ENCODE results near the gene ARHGEF3. TPM values are rescaled to one million over a fixed set of nuclear protein-coding genes. Genes with fewer than 3 reads are reported as not detected.
"Not testable (repeated sequence)": the region's sequence is repeated elsewhere in the genome, so short reads cannot be mapped to it uniquely, and the experiment has no call there.

ARHGEF3 gene
- total RNA-seq, 1 donor from 2014 or later: 37.5 TPM

DNA sequence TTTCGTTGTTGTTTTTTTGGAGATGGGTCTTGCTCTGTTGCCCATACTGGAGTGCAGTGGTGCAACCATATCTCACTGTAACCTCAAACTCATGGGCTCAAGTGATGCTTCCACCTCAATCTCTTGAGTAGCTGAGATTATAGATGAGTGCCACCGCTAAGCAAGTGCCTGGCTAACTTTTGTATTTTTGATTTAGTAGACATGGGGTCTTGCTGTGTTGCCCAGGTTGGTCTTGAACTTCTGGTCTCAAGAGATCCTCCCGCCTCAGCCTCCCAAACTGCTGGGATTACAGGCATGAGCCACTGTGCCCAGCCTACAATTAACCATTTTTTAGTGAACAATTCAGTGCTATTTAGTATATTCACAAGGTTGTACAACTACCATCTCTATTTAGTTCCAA lies 42.2 kb downstream of the ARHGEF3 start:
- DNase-seq (no peak), ATAC-seq (no peak)
- TF ChIP-seq, protein P1, sequence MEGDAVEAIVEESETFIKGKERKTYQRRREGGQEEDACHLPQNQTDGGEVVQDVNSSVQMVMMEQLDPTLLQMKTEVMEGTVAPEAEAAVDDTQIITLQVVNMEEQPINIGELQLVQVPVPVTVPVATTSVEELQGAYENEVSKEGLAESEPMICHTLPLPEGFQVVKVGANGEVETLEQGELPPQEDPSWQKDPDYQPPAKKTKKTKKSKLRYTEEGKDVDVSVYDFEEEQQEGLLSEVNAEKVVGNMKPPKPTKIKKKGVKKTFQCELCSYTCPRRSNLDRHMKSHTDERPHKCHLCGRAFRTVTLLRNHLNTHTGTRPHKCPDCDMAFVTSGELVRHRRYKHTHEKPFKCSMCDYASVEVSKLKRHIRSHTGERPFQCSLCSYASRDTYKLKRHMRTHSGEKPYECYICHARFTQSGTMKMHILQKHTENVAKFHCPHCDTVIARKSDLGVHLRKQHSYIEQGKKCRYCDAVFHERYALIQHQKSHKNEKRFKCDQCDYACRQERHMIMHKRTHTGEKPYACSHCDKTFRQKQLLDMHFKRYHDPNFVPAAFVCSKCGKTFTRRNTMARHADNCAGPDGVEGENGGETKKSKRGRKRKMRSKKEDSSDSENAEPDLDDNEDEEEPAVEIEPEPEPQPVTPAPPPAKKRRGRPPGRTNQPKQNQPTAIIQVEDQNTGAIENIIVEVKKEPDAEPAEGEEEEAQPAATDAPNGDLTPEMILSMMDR (IDR thresholded peaks at IDR 0.05): no peak
- H3K4me3 ChIP-seq: no peak overlapping the region
- no peaks in the 10 kb centered on the region for H3K9me3 ChIP-seq
- peaks cover 65% of the 10 kb centered on the region for H3K4me1 ChIP-seq
- H3K27ac ChIP-seq: peak overlapping the region; percentile 83
- intact Hi-C loops (cut with DNase I): no loop called here
- H3K36me3 ChIP-seq: no peaks in the 10 kb centered on the region
- no peaks in the 10 kb centered on the region for H3K27me3 ChIP-seq

DNA sequence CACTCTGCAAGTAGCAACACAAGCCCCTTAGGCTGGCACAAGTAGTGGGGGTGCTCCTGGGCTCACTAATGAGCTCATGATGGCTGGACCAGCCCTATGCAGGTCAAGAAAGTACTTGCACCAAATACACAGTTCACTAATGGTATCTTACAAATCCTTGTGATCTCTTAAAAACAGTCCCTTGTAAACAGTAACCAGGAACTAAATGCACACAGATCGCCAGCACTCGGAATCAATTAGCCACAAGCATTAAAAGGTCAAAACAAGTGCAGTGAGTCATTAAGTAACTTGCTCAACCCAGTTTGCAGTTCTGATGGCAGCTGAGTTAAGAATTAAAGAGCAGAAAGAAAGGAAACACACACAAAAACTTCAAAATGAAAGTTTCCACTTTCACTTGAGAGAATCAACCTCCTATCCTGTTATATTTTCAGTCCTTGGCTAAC lies 43.2 kb downstream of the ARHGEF3 start:
- Histone ChIP-seq H3K36me3 (no peaks in the 10 kb centered on the region), H3K4me1 (peaks cover 75% of the 10 kb centered on the region), H3K27ac (peak overlapping the region; percentile 83), H3K27me3 (no peaks in the 10 kb centered on the region), H3K4me3 (no peak overlapping the region), H3K9me3 (no peaks in the 10 kb centered on the region)
- TF ChIP-seq, protein P1 (IDR thresholded peaks at IDR 0.05): no peak
- ATAC-seq: peak; percentile 85
- no peak for DNase-seq
- intact Hi-C loops (cut with DNase I): no loop called here

DNA sequence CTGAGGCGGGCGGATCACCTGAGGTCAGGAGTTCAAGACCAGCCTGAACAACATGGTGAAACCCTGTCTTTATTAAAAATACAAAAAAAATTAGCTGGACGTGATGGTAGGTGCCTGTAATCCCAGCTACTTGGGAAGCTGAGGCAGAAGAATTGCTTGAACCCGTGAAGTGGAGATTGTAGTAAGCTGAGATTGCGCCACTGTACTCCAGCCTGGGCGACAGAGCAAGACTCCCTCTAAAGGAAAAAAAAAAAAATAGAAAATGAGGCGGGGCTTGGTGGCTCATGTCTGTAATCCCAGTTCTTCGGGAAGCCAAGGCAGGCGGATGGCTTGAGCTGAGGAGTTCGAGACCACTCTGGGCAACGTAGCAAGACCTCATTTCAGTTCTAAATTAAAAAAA lies 43.7 kb downstream of the ARHGEF3 start:
- DNase-seq; H3K36me3 ChIP-seq; H3K9me3 ChIP-seq; H3K27me3 ChIP-seq; ATAC-seq; H3K4me3 ChIP-seq; intact Hi-C loops (cut with DNase I): not testable (repeated sequence)
- Histone ChIP-seq H3K27ac (peak overlapping the region; percentile 83), H3K4me1 (peaks cover 77% of the 10 kb centered on the region)

DNA sequence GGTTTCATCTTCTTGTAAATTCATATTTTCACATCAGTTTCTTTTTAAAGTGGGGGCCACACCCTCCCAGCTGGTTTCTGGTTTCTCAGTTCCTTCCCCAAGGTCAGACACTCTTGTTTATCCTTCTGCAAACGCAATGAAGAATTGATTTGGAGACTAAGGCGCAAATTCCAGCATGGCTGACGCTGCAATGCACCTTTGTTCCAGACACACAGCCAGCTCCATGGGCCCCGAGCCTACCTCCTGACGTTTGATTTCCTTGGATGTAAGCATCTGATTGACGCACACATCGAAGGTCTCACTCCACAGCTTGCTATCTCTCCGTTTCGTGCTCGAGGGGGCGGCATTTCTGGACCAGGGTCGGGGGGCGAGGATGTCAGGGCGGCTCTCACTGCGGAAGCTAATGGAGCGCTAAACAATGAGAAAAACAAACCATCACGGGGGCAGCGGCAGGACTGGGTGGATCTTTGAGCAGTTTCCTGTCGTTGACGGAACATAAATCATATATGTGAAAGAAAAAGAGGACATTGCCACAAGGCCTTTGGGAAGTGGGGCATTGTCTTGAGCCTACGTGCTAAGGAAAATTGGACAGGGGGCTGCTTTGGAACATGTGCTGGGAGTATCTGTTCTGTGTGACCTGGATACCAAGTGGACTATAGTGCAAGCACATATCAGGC lies 46.9 kb downstream of the ARHGEF3 start:
- Histone ChIP-seq H3K4me1 (peaks cover 72% of the 10 kb centered on the region), H3K27me3 (no peaks in the 10 kb centered on the region), H3K27ac (peak overlapping the region; percentile 80), H3K9me3 (no peaks in the 10 kb centered on the region), H3K36me3 (peaks cover 24% of the 10 kb centered on the region), H3K4me3 (peak overlapping the region; percentile 32)
- TF ChIP-seq, protein P1 (IDR thresholded peaks at IDR 0.05): no peak
- intact Hi-C loops (cut with DNase I): no loop called here
- ATAC-seq (peak; percentile 51), DNase-seq (peak; percentile 69)

DNA sequence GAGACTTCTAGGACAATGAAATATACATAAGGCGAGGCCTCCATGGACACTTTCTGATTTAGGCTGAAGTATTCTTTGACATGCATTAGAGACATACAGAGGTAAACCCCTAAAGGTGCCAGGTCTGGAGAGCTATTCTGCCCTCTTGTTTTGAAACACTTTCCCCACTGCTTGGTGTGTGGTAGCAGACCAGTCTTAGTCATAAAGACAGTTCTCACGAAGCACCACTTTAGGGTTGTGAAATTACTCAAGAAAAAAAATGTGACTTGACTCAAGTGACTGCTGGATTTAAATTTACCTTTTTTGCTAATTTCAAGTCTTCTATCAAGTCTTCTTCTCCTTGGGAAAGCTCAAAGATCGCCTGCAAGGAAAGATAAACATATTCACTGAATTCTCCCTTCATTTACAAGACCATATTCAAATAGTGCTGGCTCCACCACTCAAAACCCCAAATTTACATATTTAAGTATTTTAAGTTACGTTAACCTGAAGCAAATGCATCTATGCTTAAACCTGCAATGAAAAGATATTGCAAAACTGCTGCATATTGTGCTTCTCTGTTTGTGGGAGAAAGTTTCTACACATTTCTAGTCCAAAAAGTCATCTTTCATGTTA lies 48.4 kb downstream of the ARHGEF3 start:
- peaks cover 29% of the 10 kb centered on the region for H3K36me3 ChIP-seq
- DNase-seq: no peak
- intact Hi-C loops (cut with DNase I): no loop called here
- peak; percentile 69 for ATAC-seq
- H3K27me3 ChIP-seq: no peaks in the 10 kb centered on the region
- H3K27ac ChIP-seq: peak overlapping the region; percentile 80
- H3K4me3 ChIP-seq: peak overlapping the region; percentile 32
- TF ChIP-seq, protein P1 (IDR thresholded peaks at IDR 0.05): no peak
- no peaks in the 10 kb centered on the region for H3K9me3 ChIP-seq
- H3K4me1 ChIP-seq: peaks cover 65% of the 10 kb centered on the region

DNA sequence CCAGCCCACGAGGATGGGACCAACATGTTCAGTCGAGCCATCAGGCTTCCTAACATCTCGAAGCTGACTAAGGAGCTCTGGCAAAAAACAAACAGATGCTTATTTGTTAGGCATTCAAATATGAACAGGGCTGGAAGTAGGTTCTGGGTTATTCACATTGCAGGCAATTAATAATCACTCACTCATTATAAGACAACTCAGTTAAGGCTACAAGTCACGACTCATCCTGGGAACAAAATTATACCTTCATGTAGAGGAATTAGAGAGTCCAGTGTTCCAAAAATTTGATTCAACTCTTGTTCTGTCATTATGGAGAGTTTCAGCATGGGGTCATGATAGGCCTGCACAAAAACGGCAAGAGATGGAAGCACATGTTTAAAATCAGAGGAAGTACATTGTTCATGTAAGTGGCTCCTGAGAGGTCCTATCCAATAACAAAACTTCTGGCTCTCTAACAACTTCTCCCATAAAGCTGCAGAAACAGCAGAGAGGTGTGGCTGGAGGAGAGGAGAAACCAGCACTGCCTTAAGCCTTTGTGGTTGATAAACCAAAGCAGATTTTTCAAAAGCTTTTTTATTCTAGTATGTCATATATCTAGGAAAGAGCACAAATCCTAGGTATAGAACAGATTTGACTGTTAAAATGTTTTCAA lies 50.6 kb downstream of the ARHGEF3 start:
- ATAC-seq: peak; percentile 13
- H3K4me3 ChIP-seq: no peak overlapping the region
- intact Hi-C loops (cut with DNase I): no loop called here
- H3K36me3 ChIP-seq: peaks cover 34% of the 10 kb centered on the region
- TF ChIP-seq, protein P1 (IDR thresholded peaks at IDR 0.05): no peak
- H3K4me1 ChIP-seq: peaks cover 49% of the 10 kb centered on the region
- peak overlapping the region; percentile 31 for H3K27ac ChIP-seq
- no peak for DNase-seq
- H3K9me3 ChIP-seq: no peaks in the 10 kb centered on the region
- no peaks in the 10 kb centered on the region for H3K27me3 ChIP-seq

All from upper lobe of right lung (tissue), 1 donor.